Endothelial cell of umbilical vein (primary cell): ENCODE measurements around the gene NEDD9. TPM values are rescaled to one million over a fixed set of nuclear protein-coding genes. Genes with fewer than 3 reads are reported as not detected.

Experiments
- BruUV-seq: library from RNA; stranded (reverse); fragments of 400-500 nt; replicated peaks from 2 replicates; lab custom pipeline; 2021; lab: Mats Ljungman, UMichigan
- CTCF ChIA-PET: fragments of 300-600, 350-600 bp; sonication (Branson Sonifier 250); formaldehyde crosslinking; loops from one replicate; lab custom pipeline; 2021; ENCODE audit warnings: antibody characterized with exemption, inconsistent platforms; lab: Charles Lee
- POLR2A ChIA-PET: fragments of 300-600, 350-600 bp; sonication (Branson Sonifier 250); formaldehyde crosslinking; loops from one replicate; lab custom pipeline; 2021; ENCODE audit warnings: antibody characterized with exemption, inconsistent platforms; lab: Charles Lee
- DNase-seq: peaks from one replicate; pipeline ENCODE4 v3.0.0-alpha.2; 2011; ENCODE audit warnings: low read depth, low spot score
- FAIRE-seq: peaks from 2 replicates; lab custom pipeline; 2011; peaks lifted over from hg19 to GRCh38; lab: Jason Lieb, UNC
- H2AFZ ChIP-seq: 2 replicates; pipeline ENCODE4 v1.6.0; 2012; ENCODE audit warnings: low read depth, low read length, control low read depth, inconsistent platforms
- H3K27ac ChIP-seq: 2 replicates; pipeline ENCODE4 v1.5.1; 2011; ENCODE audit warnings: low read depth, mild to moderate bottlenecking, control low read depth, low read length, moderate library complexity; ENCODE audit not compliant: insufficient read depth
- H3K27me3 ChIP-seq, 2 experiments: 2 replicates each; pipeline versions ENCODE4 v1.6.0 to v1.6.1; 2011; ENCODE audit warnings: low read length in 2 of 2, mixed read lengths in 1 of 2; ENCODE audit not compliant: control insufficient read depth in 2 of 2, insufficient read depth in 2 of 2
- H3K36me3 ChIP-seq, 2 experiments: 2 replicates in 1 of 2; 3 replicates in 1 of 2; pipeline ENCODE4 v1.5.1; 2011; ENCODE audit warnings: low read length in 2 of 2, mild to moderate bottlenecking in 1 of 2, moderate library complexity in 1 of 2; ENCODE audit not compliant: control insufficient read depth in 2 of 2, insufficient read depth in 2 of 2; ENCODE audit errors: extremely low read depth in 1 of 2
- H3K4me1 ChIP-seq: 3 replicates; pipeline ENCODE4 v1.5.1; 2011; ENCODE audit warnings: mild to moderate bottlenecking, low read length; ENCODE audit not compliant: control insufficient read depth, insufficient read depth; ENCODE audit errors: extremely low read depth
- H3K4me2 ChIP-seq: 2 replicates; pipeline ENCODE4 v1.6.1; 2011; ENCODE audit warnings: low read length, control low read depth, mixed read lengths; ENCODE audit not compliant: insufficient read depth
- H3K4me3 ChIP-seq, 3 experiments: fragments of 200-600 bp in 1 of 3; sonication (generic), shearing (Covaris generic) in 1 of 3; replicated peaks in 1 of 3; 2 replicates each; pipeline ENCODE4 v1.5.1; 2011 to 2016; ENCODE audit warnings: control low read depth in 3 of 3, low read length in 3 of 3, mild to moderate bottlenecking in 2 of 3, inconsistent platforms in 1 of 3, low read depth in 1 of 3, moderate library complexity in 1 of 3; ENCODE audit not compliant: insufficient read depth in 1 of 3
- H3K79me2 ChIP-seq: 2 replicates; pipeline ENCODE4 v1.6.0; 2012; ENCODE audit warnings: low read length, inconsistent platforms; ENCODE audit not compliant: control insufficient read depth, insufficient read depth
- H3K9ac ChIP-seq: replicated peaks from 2 replicates; pipeline ENCODE3; 2011; ENCODE audit warnings: low read length, control low read depth; ENCODE audit not compliant: insufficient read depth; ENCODE audit errors: extremely low read depth
- H3K9me1 ChIP-seq: replicated peaks from 3 replicates; pipeline ENCODE4 v1.6.0; 2011; ENCODE audit warnings: mild to moderate bottlenecking, low read length; ENCODE audit not compliant: control insufficient read depth, insufficient read depth; ENCODE audit errors: extremely low read depth
- H3K9me3 ChIP-seq: replicated peaks from 2 replicates; pipeline ENCODE4 v1.5.1; 2012; ENCODE audit warnings: low read length, inconsistent platforms; ENCODE audit not compliant: control insufficient read depth, insufficient read depth
- H4K20me1 ChIP-seq: replicated peaks from 2 replicates; pipeline ENCODE3; 2011; ENCODE audit warnings: mild to moderate bottlenecking, low read length; ENCODE audit not compliant: control insufficient read depth, insufficient read depth; ENCODE audit errors: extremely low read depth
- CTCF ChIP-seq, 2 donors: IDR thresholded peaks; 1 replicate in 1 of 2; 2 replicates in 1 of 2; pipeline ENCODE4 v1.5.1; 2011; ENCODE audit warnings: low read length in 2 of 2, mild to moderate bottlenecking in 2 of 2, moderate library complexity in 2 of 2, control low read depth in 1 of 2, inconsistent platforms in 1 of 2, low read depth in 1 of 2; ENCODE audit not compliant: insufficient read depth in 1 of 2; ENCODE audit errors: extremely low read depth in 1 of 2
- EZH2 ChIP-seq: IDR thresholded peaks from 2 replicates; pipeline ENCODE4 v1.6.1; 2012; ENCODE audit warnings: borderline replicate concordance, low read depth, mild to moderate bottlenecking, moderate library complexity, low read length, inconsistent platforms; ENCODE audit not compliant: severe bottlenecking
- FOS ChIP-seq: IDR thresholded peaks from 2 replicates; pipeline ENCODE4 v1.6.1; 2011; ENCODE audit warnings: mild to moderate bottlenecking, low read length, moderate library complexity, borderline replicate concordance; ENCODE audit not compliant: insufficient read depth
- GATA2 ChIP-seq: IDR thresholded peaks from 2 replicates; pipeline ENCODE4 v1.7.0; 2011; ENCODE audit warnings: low read depth, mild to moderate bottlenecking, moderate library complexity, mixed read lengths, low read length; ENCODE audit not compliant: insufficient read length, insufficient read depth
- JUN ChIP-seq: IDR thresholded peaks from 2 replicates; pipeline ENCODE4 v1.6.1; 2011; ENCODE audit warnings: borderline replicate concordance, low read depth; ENCODE audit not compliant: insufficient read length, insufficient read depth
- MAX ChIP-seq: IDR thresholded peaks from 2 replicates; pipeline ENCODE4 v1.6.1; 2011; ENCODE audit not compliant: insufficient read depth, insufficient read length
- MYC ChIP-seq: IDR thresholded peaks from one replicate; pipeline ENCODE4 v1.6.1; 2011; ENCODE audit warnings: mild to moderate bottlenecking, low read depth, low read length
- POLR2A ChIP-seq: IDR thresholded peaks from 2 replicates; pipeline ENCODE4 v1.6.1; 2012; ENCODE audit warnings: low read depth, mild to moderate bottlenecking, control low read depth, low read length
- POLR2AphosphoS5 ChIP-seq: IDR thresholded peaks from 2 replicates; pipeline ENCODE4 v1.6.1; 2012; ENCODE audit warnings: low read depth, mild to moderate bottlenecking, control low read depth, low read length, moderate library complexity; ENCODE audit not compliant: insufficient read depth
- dilution Hi-C: fragments of 300-500 bp; cut with MboI; formaldehyde crosslinking; loops from one replicate; pipeline ENCODE4 v1.15.0; 2019; ENCODE audit warnings: low sequenced_read_pairs; ENCODE audit not compliant: extremely low pct_ligation_motif_present
- intact Hi-C: fragments of 100-400 bp; cut with micrococcal nuclease; formaldehyde crosslinking; loops from one replicate; pipeline ENCODE4 v1.10.0; 2022
- polyA plus RNA-seq, 4 experiments: library from polyadenylated mRNA; depleted of rRNA in 3 of 4; stranded (reverse) in 3 of 4; unstranded in 1 of 4; fragments of >200 nt; gene quantifications; 2 replicates each; pipeline versions ENCODE4 v1.2.1 to v1.2.3, GENCODE V29; 2011 to 2012; ENCODE audit warnings: missing spikeins in 1 of 4
- total RNA-seq: library from RNA; stranded (reverse); gene quantifications from 2 replicates; pipeline ENCODE4 v1.2.3, GENCODE V29; 2021

Gene NEDD9
- total and polyA plus RNA-seq, 2 donors (not counting 3 experiments of a cell fraction or from before 2014, with no cell fraction given): 55.2 to 61.0 TPM

GRCh38 chr6:11168091-11168635, 64.3 kb downstream of the NEDD9 start:
- FAIRE-seq (no peak), DNase-seq (no peak)
- intact Hi-C loops: no loop called here
- H3K27ac ChIP-seq: no peak overlapping the region
- no peaks in the 10 kb centered on the region for H3K79me2 ChIP-seq
- no peak overlapping the region for H3K4me3 ChIP-seq
- H3K9me3 ChIP-seq: no peaks in the 10 kb centered on the region
- no peak overlapping the region for H2AFZ ChIP-seq
- no peak overlapping the region for H3K9ac ChIP-seq
- no peak for TF ChIP-seq JUN
- no peak for TF ChIP-seq GATA2
- no peak for TF ChIP-seq FOS
- no peak for TF ChIP-seq MYC
- H4K20me1 ChIP-seq: no peaks in the 10 kb centered on the region
- H3K27me3 ChIP-seq: no peaks in the 10 kb centered on the region
- H3K36me3 ChIP-seq: no peaks in the 10 kb centered on the region
- no TSS peak for BruUV-seq
- H3K9me1 ChIP-seq: no peaks in the 10 kb centered on the region
- ChIA-PET CTCF (interaction anchor here (1.1 to 2.3 kb wide), 3 partner anchors 23 to 329 kb away, joined by 4 to 11 read pairs (median 4); no protein-coding TSS in a partner anchor), POLR2A (no interaction called here)
- dilution Hi-C loops: no loop called here
- H3K4me2 ChIP-seq: no peak overlapping the region
- no peaks in the 10 kb centered on the region for H3K4me1 ChIP-seq

GRCh38 chr6:11166948-11167347, 65.5 kb downstream of the NEDD9 start:
- CTCF ChIA-PET: interaction anchor here (1.0 to 2.3 kb wide), 3 partner anchors 22 to 331 kb away, joined by 3 to 11 read pairs (median 4); no protein-coding TSS in a partner anchor
- Histone ChIP-seq H3K79me2 (no peaks in the 10 kb centered on the region), H4K20me1 (no peaks in the 10 kb centered on the region), H3K9me1 (no peaks in the 10 kb centered on the region), H3K4me3 (no peak overlapping the region), H3K27ac (no peak overlapping the region), H3K36me3 (no peaks in the 10 kb centered on the region), H3K4me1 (no peaks in the 10 kb centered on the region), H3K4me2 (no peak overlapping the region), H3K9ac (no peak overlapping the region), H2AFZ (no peak overlapping the region), H3K27me3 (no peaks in the 10 kb centered on the region), H3K9me3 (no peaks in the 10 kb centered on the region)
- TF ChIP-seq FOS (no peak), JUN (no peak), MYC (no peak), POLR2A (no peak), POLR2AphosphoS5 (no peak), CTCF (IDR thresholded peaks at IDR 0.05; ENCODE audit: extremely low read depth in 1 of 2, insufficient read depth in 1 of 2, low read depth in 1 of 2, low read length in 2 of 2) (no peak), GATA2 (no peak), EZH2 (no peak), MAX (no peak)
- dilution Hi-C loops: no loop called here
- FAIRE-seq (peak; percentile 21), DNase-seq (no peak)
- intact Hi-C loops: no loop called here
- BruUV-seq: no TSS peak
- POLR2A ChIA-PET: no interaction called here
